ENCODE results near the gene FOXB1. TPM values are rescaled to one million over a fixed set of nuclear protein-coding genes. Genes with fewer than 3 reads are reported as not detected.

The FOXB1 gene
- total RNA-seq, 1 donor from 2014 or later: not detected

- Mint-ChIP-seq H3K27me3 (ENCODE audit: unreplicated experiment) (no peaks in the 10 kb centered on the region), H3K4me1 (ENCODE audit: low read depth, unreplicated experiment) (no peaks in the 10 kb centered on the region), H3K27ac (ENCODE audit: unreplicated experiment) (no peak overlapping the region), H3K9me3 (ENCODE audit: unreplicated experiment) (no peaks in the 10 kb centered on the region), H3K4me3 (ENCODE audit: unreplicated experiment) (no peak overlapping the region), H3K36me3 (ENCODE audit: unreplicated experiment) (no peaks in the 10 kb centered on the region)
- TF ChIP-seq CTCF (IDR thresholded peaks at IDR 0.05; ENCODE audit: partially characterized antibody, unreplicated experiment): no peak
- no peak for DNase-seq
These were observed 48.7 kb downstream of the FOXB1 start for GRCh38 chr15:60052796-60053195.

GRCh38 chr15:60054472-60054871 is 50.4 kb downstream of the FOXB1 start:
- H3K27ac Mint-ChIP-seq (ENCODE audit: unreplicated experiment): no peak overlapping the region
- no peak for TF ChIP-seq CTCF (IDR thresholded peaks at IDR 0.05; ENCODE audit: partially characterized antibody, unreplicated experiment)

More at GRCh38 chr15:60054472-60054871, 50.4 kb downstream of the FOXB1 start:
- no peaks in the 10 kb centered on the region for H3K4me1 Mint-ChIP-seq (ENCODE audit: low read depth, unreplicated experiment)
- H3K4me3 Mint-ChIP-seq (ENCODE audit: unreplicated experiment): no peak overlapping the region
- DNase-seq: no peak
- no peaks in the 10 kb centered on the region for H3K36me3 Mint-ChIP-seq (ENCODE audit: unreplicated experiment)
- no peaks in the 10 kb centered on the region for H3K9me3 Mint-ChIP-seq (ENCODE audit: unreplicated experiment)
- peaks cover 1% of the 10 kb centered on the region for H3K27me3 Mint-ChIP-seq (ENCODE audit: unreplicated experiment)

All from glutamatergic neuron (in vitro differentiated cells).